Activated CD4-positive, alpha-beta memory T cell treated with anti-CD3 and anti-CD28 coated beads for 36 hours (primary cell): ENCODE measurements around the gene EEF2. TPM values are rescaled to one million over a fixed set of nuclear protein-coding genes. Genes with fewer than 3 reads are reported as not detected.

Experiments
- CTCF ChIA-PET: fragments of 350-600 bp; sonication (Branson Sonifier 250); formaldehyde crosslinking; loops from one replicate; lab custom pipeline; 2021; ENCODE audit warnings: antibody characterized with exemption, inconsistent platforms; lab: Charles Lee
- POLR2A ChIA-PET: fragments of 350-600 bp; sonication (Branson Sonifier 250); formaldehyde crosslinking; loops from one replicate; lab custom pipeline; 2021; ENCODE audit warnings: antibody characterized with exemption; lab: Charles Lee
- DNase-seq: peaks from one replicate; pipeline ENCODE4 v3.0.0-alpha.2; 2020
- H3K27ac Mint-ChIP-seq: one replicate; pipeline ENCODE4 v1.8.0; 2021; ENCODE audit warnings: mixed read lengths
- H3K27me3 Mint-ChIP-seq: one replicate; pipeline ENCODE4 v1.8.0; 2021; ENCODE audit warnings: mixed read lengths
- H3K36me3 Mint-ChIP-seq: one replicate; pipeline ENCODE4 v1.8.0; 2021; ENCODE audit warnings: mixed read lengths
- H3K4me1 Mint-ChIP-seq: one replicate; pipeline ENCODE4 v1.8.0; 2021; ENCODE audit warnings: low read depth, mixed read lengths
- H3K4me3 Mint-ChIP-seq: one replicate; pipeline ENCODE4 v1.8.0; 2021; ENCODE audit warnings: mild to moderate bottlenecking, mixed read lengths
- H3K9me3 Mint-ChIP-seq: one replicate; pipeline ENCODE4 v1.8.0; 2021; ENCODE audit warnings: mixed read lengths
- intact Hi-C: fragments of 100-400 bp; cut with micrococcal nuclease; formaldehyde crosslinking; loops from one replicate; pipeline ENCODE4 v1.15.1; 2023
- total RNA-seq, 2 experiments: library from RNA; stranded (reverse); gene quantifications; one replicate each; pipeline ENCODE4 v1.2.3, GENCODE V29; 2021

Gene EEF2
- total RNA-seq, 2 experiments from 2014 or later = 3,113 to 3,225 TPM

DNA sequence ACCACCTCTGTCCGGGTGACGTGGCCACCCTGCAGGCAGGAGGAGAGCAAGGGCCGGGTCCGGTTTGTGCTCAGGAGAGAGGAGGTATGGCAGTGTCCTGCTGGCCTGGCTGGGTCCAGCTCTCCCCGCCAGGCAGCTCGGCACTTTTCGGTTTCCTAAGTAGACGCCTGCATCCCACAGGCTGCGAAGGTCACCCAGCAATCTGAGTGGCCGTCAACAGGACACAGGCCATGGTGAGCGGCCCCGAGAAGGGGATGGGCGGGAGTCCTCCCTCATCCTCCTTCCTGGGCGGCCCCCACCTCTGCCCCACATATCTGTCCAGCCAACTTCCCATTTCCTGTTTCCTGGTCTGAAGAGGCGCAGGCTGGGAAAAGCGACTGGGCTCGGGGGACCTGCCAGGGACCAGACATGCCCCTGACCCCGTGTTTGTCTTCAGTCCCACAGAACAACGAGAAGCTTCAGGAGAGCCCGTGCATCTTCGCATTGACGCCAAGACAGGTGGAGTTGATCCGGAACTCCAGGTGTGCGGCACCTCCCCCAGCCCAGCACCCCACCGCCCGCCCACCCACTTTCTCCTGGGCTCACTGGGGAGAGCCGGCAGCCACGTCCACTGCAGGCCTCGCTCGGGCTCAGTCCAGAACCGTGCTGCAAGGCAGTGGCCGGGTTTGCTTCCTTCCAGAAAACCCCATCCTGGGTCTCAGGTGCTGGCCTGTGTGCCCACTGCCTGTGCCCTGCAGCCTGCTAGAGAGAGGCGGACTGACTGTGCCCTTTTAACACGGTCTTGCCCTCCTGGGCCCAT is 38.5 kb upstream of the EEF2 start:
- ChIA-PET CTCF (no interaction called here), POLR2A (no interaction called here)
- H3K4me1 Mint-ChIP-seq = no peaks in the 10 kb centered on the region
- intact Hi-C loops = no loop called here
- H3K9me3 Mint-ChIP-seq = peaks cover 3% of the 10 kb centered on the region
- no peak overlapping the region for H3K27ac Mint-ChIP-seq
- H3K36me3 Mint-ChIP-seq = peaks cover 8% of the 10 kb centered on the region
- no peak overlapping the region for H3K4me3 Mint-ChIP-seq
- DNase-seq = no peak
- H3K27me3 Mint-ChIP-seq = no peaks in the 10 kb centered on the region

DNA sequence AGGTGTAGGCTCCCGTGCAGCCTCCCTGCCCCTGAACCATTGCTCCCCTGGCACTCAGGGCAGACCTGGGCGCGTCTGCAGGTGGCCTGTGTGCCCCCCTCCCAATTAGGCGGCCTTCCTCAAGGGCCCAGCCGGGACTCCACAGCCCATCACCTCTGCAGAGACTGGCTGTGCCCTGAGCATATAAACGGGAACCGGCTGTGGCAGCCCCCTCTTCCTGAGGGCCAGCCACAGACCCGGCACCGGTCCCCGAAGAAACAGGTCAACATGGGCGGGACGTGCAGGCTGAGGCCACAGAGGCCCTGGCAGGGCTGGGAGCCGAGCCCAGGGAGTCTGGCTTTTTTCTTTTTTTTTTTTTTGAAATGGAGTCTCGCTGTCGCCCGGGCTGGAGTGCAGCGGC is 34.3 kb upstream of the EEF2 start:
- DNase-seq = no peak
- Mint-ChIP-seq H3K9me3 (peaks cover 3% of the 10 kb centered on the region), H3K4me1 (peaks cover 5% of the 10 kb centered on the region), H3K27me3 (no peaks in the 10 kb centered on the region), H3K27ac (no peak overlapping the region), H3K4me3 (no peak overlapping the region), H3K36me3 (peaks cover 7% of the 10 kb centered on the region)
- ChIA-PET POLR2A (no interaction called here), CTCF (no interaction called here)
- intact Hi-C loops = no loop called here

DNA sequence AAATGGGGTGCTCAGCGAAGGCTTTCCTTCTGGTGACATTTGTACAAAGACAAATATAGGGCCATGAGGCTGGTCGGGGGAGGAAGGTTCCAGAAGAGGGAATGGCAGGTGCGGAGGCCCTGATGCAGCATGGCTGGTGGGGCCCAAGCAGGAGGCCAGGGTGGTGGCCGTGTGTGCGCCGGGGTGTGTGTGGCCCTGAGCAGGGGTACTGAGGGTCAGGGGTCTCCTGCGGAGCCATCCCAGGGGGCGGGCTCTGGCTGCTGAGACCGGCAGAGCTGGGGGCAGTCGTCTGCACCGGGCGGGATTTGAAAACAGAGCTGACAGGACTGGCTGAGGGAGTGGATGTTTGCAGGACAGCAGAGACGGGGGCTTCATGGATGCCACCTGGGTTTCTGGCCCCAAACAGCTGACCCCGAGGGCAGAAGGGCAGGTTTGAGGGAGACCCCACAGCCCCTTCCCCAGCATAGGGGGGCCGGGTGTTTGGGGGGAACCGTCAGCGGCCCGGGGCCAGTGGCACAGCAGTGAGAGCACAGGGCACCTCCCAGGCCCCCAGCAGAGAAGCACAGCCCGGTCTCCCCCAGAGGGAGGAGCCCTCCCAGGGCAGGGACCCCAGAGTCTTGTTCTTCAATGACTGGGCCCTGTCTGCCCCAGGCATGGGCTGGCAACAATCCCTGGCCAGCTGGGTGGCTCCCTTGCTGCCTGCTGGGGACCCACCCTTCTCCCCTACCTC is 33.7 kb upstream of the EEF2 start:
- Mint-ChIP-seq H3K4me1 (peaks cover 9% of the 10 kb centered on the region), H3K27ac (no peak overlapping the region), H3K36me3 (peaks cover 7% of the 10 kb centered on the region), H3K27me3 (no peaks in the 10 kb centered on the region), H3K9me3 (peaks cover 3% of the 10 kb centered on the region), H3K4me3 (no peak overlapping the region)
- intact Hi-C loops = no loop called here
- ChIA-PET POLR2A (no interaction called here), CTCF (no interaction called here)
- no peak for DNase-seq

DNA sequence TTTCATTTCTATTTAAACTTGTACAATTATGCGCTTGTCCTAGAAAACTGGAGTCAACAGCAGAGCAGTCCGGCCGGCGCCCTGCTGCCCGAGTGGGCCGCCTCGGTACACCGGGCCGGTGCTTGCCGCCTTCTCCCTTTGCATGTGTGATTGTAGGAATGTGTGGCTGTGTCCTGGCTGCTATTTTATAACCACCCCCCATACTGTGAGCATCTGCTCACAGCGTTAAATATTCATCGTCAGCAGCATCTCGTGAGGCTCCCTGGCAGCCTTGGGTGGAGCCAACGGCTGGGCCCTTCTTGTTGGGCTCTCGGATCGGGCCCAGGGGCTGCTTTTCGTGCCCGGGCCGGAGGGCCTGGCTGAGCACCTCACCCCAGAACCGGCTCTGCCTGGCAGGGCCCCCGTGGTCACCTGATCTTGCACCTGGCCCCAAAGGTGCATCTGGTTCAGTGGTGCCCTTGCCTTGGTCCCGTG is 32.9 kb upstream of the EEF2 start:
- POLR2A ChIA-PET = no interaction called here
- H3K4me1 Mint-ChIP-seq = peaks cover 10% of the 10 kb centered on the region
- intact Hi-C loops = no loop called here
- no peak overlapping the region for H3K4me3 Mint-ChIP-seq
- CTCF ChIA-PET = no interaction called here
- no peaks in the 10 kb centered on the region for H3K27me3 Mint-ChIP-seq
- DNase-seq = no peak
- peaks cover 3% of the 10 kb centered on the region for H3K9me3 Mint-ChIP-seq
- H3K27ac Mint-ChIP-seq = no peak overlapping the region
- peaks cover 7% of the 10 kb centered on the region for H3K36me3 Mint-ChIP-seq

DNA sequence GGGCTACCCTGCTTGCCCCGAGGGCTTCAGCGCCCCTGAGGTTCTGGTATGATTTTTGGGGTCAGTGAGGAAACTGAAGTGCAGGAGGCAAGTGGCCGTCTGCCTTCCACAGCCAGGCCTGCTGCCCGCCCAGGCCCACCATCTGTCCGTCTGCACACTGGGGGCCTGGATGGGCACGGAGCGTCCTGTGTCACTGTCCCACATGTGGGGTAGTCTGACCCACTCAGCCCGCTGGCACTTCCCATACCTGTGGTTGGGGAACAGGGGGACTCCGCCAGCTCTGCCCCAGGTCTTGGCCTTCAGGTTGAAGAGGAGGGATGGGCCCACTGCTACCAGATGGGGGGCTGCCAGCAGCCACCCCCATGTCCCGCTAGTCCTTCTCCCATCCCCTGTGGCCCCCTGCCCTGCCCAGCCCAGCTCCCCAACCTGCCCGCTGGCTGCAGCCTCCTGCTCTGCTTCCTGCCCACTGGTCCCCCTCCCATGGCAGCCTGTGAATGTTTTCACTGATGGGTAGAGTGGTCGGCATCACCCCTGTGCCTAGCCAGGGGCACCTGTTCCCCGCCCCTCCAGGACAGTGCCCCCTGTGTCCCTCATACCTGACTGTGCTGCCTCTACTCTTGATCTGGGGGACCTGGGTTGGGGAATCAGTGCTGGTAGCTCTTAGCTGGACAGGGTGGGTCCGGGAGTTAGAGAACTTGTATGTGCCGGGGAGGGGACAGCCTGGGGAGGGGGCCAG is 31.8 kb upstream of the EEF2 start:
- intact Hi-C loops = no loop called here
- peaks cover 2% of the 10 kb centered on the region for H3K9me3 Mint-ChIP-seq
- no peak for DNase-seq
- no peak overlapping the region for H3K27ac Mint-ChIP-seq
- H3K4me3 Mint-ChIP-seq = no peak overlapping the region
- CTCF ChIA-PET = no interaction called here
- POLR2A ChIA-PET = no interaction called here
- H3K27me3 Mint-ChIP-seq = no peaks in the 10 kb centered on the region
- peaks cover 11% of the 10 kb centered on the region for H3K36me3 Mint-ChIP-seq
- peaks cover 12% of the 10 kb centered on the region for H3K4me1 Mint-ChIP-seq

DNA sequence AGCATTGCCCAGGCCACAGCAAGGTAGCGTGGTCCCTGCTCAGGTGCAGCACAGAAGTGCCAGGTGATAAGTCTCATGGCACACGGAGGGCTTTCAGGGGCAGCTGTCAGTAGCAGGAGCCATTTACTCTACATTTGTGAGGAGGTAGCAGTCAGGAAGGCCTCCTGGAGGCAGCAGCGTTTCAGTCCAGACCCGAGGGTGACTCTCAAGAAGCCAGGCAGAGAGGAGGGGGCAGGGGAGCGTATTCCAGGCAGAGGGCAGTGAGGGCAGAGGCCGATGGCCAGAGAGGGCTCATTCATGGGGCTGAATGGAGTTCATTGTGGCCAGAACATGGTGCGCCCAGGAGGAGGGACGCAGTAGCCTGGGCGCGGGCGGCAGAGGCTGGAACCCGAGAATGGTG is 31.2 kb upstream of the EEF2 start:
- H3K4me1 Mint-ChIP-seq = peaks cover 12% of the 10 kb centered on the region
- POLR2A ChIA-PET = no interaction called here

DNA sequence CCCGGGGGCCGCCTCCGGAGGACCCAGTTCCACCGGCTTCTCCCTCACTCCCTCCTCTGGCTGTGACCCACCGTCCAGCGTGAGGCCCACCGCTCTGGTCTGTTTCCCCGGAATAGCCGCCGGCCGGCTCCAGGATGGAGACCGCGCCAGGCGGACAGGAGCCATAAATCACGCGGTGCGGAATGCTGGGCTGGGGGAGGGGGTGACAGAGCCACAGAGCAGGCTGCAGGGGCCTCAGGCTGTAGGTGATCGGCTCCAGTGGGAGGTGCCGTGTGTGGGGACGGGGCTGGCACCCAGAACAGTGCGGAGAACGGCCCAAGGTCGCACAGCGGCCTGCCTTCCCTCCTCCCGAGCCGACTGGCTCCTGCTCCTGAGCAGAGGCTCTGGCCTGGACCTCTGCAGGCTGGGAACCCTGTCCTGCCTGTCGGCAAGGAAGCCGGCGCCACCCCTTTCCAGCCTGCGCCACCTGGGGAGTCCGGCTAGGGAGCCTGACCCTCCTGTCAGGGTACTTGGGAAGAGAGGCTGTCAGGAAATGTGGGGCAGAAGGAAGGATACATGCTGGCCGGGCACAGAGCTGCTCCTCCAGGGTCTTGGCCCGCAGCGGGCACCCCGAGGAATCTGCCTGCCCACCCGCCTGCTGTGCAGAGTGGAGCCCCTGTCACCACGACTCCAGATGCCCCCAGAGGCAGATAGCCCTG is 30.6 kb upstream of the EEF2 start:
- peaks cover 6% of the 10 kb centered on the region for H3K36me3 Mint-ChIP-seq
- H3K9me3 Mint-ChIP-seq = no peaks in the 10 kb centered on the region
- H3K4me1 Mint-ChIP-seq = peaks cover 17% of the 10 kb centered on the region
- CTCF ChIA-PET = no interaction called here
- no peak overlapping the region for H3K4me3 Mint-ChIP-seq
- DNase-seq = no peak
- POLR2A ChIA-PET = no interaction called here
- intact Hi-C loops = no loop called here
- H3K27ac Mint-ChIP-seq = no peak overlapping the region
- no peaks in the 10 kb centered on the region for H3K27me3 Mint-ChIP-seq

More for the DNA sequence above, 31.2 kb upstream of the EEF2 start:
- no peaks in the 10 kb centered on the region for H3K9me3 Mint-ChIP-seq
- H3K27ac Mint-ChIP-seq = no peak overlapping the region
- DNase-seq = no peak
- intact Hi-C loops = no loop called here
- CTCF ChIA-PET = no interaction called here
- peaks cover 9% of the 10 kb centered on the region for H3K36me3 Mint-ChIP-seq
- H3K27me3 Mint-ChIP-seq = no peaks in the 10 kb centered on the region
- no peak overlapping the region for H3K4me3 Mint-ChIP-seq

DNA sequence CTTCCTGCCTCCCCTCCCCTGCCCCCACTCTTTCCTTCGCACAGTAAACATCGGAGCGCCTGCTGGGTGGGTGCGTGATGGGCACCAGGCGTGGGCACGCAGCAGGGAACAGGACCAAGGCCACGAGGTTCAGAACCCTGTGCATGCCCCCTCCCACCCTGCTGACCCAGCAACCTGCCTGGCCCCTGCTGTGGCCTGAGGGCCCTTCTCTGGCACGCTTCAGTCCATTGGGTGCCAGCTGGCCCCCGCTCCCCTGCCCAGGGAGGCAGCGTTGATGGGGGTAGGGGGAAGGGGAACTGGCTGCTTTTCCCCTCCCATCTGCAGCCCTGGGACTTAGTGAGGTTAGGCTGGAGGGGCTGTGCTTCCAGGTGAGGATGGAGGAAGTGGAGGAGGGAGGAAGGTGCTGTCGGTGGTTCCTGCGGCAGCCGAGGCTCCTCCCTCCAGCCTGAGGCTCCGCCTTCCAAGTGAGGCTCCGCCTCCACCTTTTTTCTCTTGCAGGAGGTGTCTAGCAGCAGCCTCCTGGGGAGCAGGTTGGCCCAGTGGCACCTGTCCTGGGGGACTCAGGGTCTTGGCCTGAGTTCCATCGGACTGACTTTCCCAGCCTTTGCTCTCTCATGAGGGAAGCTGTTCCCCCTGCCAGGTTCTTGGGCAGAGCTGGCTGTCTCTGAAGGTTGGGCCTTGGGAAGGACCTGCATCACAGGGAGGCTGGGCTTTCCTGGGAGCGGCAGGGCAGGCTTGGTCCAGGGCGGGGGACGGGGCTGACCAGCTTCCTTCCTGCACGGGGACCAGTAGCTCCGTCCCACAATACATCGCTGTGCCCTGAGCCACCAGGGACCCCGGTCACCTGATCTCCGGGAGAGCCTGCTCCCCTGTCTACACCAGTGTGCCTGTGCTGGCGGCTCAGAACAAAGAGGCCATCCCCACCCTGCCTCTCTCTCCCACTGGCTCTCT is 29.6 kb upstream of the EEF2 start:
- DNase-seq = peak; percentile 61
- H3K4me1 Mint-ChIP-seq = peaks cover 23% of the 10 kb centered on the region
- no peaks in the 10 kb centered on the region for H3K9me3 Mint-ChIP-seq
- ChIA-PET CTCF (no interaction called here), POLR2A (no interaction called here)
- H3K36me3 Mint-ChIP-seq = peaks cover 6% of the 10 kb centered on the region
- H3K4me3 Mint-ChIP-seq = no peak overlapping the region
- intact Hi-C loops = no loop called here
- H3K27me3 Mint-ChIP-seq = no peaks in the 10 kb centered on the region
- no peak overlapping the region for H3K27ac Mint-ChIP-seq

DNA sequence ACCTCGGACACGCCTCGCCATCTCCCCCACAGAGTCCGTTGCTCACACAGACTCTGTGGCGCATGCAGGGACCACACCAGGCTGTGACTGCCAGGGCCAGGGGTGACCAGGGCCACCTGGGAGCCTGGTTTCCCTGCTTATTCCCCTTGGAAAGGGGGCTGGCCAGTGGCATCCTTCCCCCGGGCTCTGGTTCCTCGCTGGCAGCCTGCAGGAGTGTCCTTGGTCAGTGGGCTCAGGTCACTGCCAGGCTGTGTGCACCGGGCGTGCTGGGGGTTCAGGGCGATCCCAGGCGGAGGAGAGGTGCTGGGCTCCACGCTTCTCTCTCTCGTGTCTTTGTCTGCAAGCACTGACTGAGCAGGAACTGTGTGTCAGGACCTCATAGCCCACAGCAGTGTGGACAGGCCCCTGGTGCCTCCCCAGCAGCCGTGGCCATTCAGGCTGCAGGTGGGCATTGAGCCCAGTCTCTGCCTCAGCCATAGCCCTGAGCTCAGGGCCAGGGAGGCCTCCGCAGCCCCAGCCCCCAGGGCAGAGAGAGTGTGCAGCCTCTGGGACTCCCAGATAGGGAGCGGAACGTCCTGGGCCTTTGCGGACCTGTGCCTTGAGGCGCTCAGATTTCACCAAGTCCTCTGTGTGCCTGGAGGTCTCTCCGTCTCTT is 28.8 kb upstream of the EEF2 start:
- Mint-ChIP-seq H3K27ac (no peak overlapping the region), H3K4me1 (peaks cover 30% of the 10 kb centered on the region), H3K9me3 (no peaks in the 10 kb centered on the region), H3K36me3 (peaks cover 6% of the 10 kb centered on the region), H3K27me3 (no peaks in the 10 kb centered on the region), H3K4me3 (no peak overlapping the region)
- no peak for DNase-seq
- POLR2A ChIA-PET = no interaction called here
- intact Hi-C loops = no loop called here
- CTCF ChIA-PET = no interaction called here

DNA sequence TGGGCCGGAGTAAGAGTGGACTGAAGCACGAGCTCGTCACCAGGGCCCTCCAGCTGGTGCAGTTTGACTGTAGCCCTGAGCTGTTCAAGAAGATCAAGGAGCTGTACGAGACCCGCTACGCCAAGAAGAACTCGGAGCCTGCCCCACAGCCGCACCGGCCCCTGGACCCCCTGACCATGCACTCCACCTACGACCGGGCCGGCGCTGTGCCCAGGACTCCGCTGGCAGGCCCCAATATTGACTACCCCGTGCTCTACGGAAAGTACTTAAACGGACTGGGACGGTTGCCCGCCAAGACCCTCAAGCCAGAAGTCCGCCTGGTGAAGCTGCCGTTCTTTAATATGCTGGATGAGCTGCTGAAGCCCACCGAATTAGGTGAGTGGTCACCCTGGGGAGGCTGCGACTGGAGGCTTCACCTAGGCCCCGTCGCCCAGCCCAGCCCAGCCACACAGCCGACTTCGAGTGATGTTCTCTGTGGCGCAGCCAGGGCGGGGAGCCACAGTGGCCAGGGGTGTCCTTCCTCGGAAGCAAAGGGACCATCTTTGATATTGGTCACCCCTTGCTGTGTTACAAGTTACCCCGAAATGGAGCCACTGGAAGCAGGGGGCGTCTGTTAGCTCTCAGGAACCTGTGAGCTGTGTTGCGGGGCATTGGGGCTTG is 27.8 kb upstream of the EEF2 start:
- Mint-ChIP-seq H3K27me3 (no peaks in the 10 kb centered on the region), H3K27ac (no peak overlapping the region), H3K9me3 (no peaks in the 10 kb centered on the region), H3K36me3 (peaks cover 6% of the 10 kb centered on the region), H3K4me3 (no peak overlapping the region), H3K4me1 (peaks cover 35% of the 10 kb centered on the region)
- no peak for DNase-seq
- ChIA-PET POLR2A (no interaction called here), CTCF (interaction anchor here (0.6 kb wide), 1 partner anchor 384 kb away, joined by 4 read pairs; no protein-coding TSS in a partner anchor)
- intact Hi-C loops = no loop called here
